NT2/D1 (cell line): Measurements from ENCODE around the gene HOMER2.

Experiments
- DNase-seq: peaks from one replicate; pipeline ENCODE4 v3.0.0-alpha.2; 2011; ENCODE audit warnings: low read depth, low spot score
- H3K27me3 ChIP-seq: 2 replicates; pipeline ENCODE4 v1.6.0; 2011; ENCODE audit warnings: mild to moderate bottlenecking; ENCODE audit not compliant: insufficient read length, insufficient read depth
- H3K36me3 ChIP-seq: 2 replicates; pipeline ENCODE4 v1.6.1; 2011; ENCODE audit warnings: mild to moderate bottlenecking, low read length, mixed read lengths; ENCODE audit not compliant: insufficient read depth, insufficient read length
- H3K4me1 ChIP-seq: 2 replicates; pipeline ENCODE4 v1.5.1; 2011; ENCODE audit not compliant: insufficient read depth, insufficient read length
- H3K4me3 ChIP-seq: 2 replicates; pipeline ENCODE4 v1.5.1; 2011; ENCODE audit warnings: low read depth; ENCODE audit not compliant: insufficient read length
- H3K9ac ChIP-seq: 2 replicates; pipeline ENCODE4 v1.6.0; 2011; ENCODE audit warnings: low read depth; ENCODE audit not compliant: insufficient read length
- H3K9me3 ChIP-seq: 2 replicates; pipeline ENCODE4 v1.5.1; 2011; ENCODE audit warnings: mild to moderate bottlenecking, low read length; ENCODE audit not compliant: insufficient read depth
- SUZ12 ChIP-seq: IDR thresholded peaks from 2 replicates; pipeline ENCODE4 v1.6.1; 2011; ENCODE audit not compliant: insufficient read length, insufficient read depth; ENCODE audit errors: extremely low read depth
- YY1 ChIP-seq: IDR thresholded peaks from 2 replicates; pipeline ENCODE4 v1.6.1; 2011; ENCODE audit not compliant: insufficient read length, insufficient read depth
- ZNF274 ChIP-seq: IDR thresholded peaks from 2 replicates; pipeline ENCODE4 v1.6.1; 2011; ENCODE audit warnings: mild to moderate bottlenecking, low read depth, low read length

Gene HOMER2

GRCh38 chr15:82803793-82804574 lies 148.5 kb downstream of the HOMER2 start:
- Histone ChIP-seq H3K4me3 (no peak overlapping the region), H3K9ac (no peak overlapping the region), H3K36me3 (no peaks in the 10 kb centered on the region), H3K9me3 (no peaks in the 10 kb centered on the region), H3K4me1 (peaks cover 2% of the 10 kb centered on the region), H3K27me3 (peaks cover 18% of the 10 kb centered on the region)
- no peak for DNase-seq
- TF ChIP-seq YY1 = no peak
- no peak for TF ChIP-seq SUZ12
- TF ChIP-seq ZNF274 = no peak

- DNase-seq = no peak
- TF ChIP-seq SUZ12 = no peak
- no peak for TF ChIP-seq ZNF274
- no peak for TF ChIP-seq YY1
- Histone ChIP-seq H3K36me3 (no peaks in the 10 kb centered on the region), H3K9me3 (no peaks in the 10 kb centered on the region), H3K27me3 (peaks cover 18% of the 10 kb centered on the region), H3K4me1 (peaks cover 2% of the 10 kb centered on the region), H3K9ac (no peak overlapping the region), H3K4me3 (no peak overlapping the region)
These were observed 150.0 kb downstream of the HOMER2 start for GRCh38 chr15:82802497-82802896.

- Histone ChIP-seq H3K9ac (no peak overlapping the region), H3K4me3 (no peak overlapping the region), H3K9me3 (no peaks in the 10 kb centered on the region), H3K4me1 (peaks cover 2% of the 10 kb centered on the region), H3K27me3 (peaks cover 18% of the 10 kb centered on the region), H3K36me3 (no peaks in the 10 kb centered on the region)
- DNase-seq = no peak
- TF ChIP-seq ZNF274 (no peak), SUZ12 (no peak), YY1 (no peak)
These were observed 153.2 kb downstream of the HOMER2 start for GRCh38 chr15:82799183-82799841.
